Measurements from ENCODE around the gene VAC14. TPM values are rescaled to one million over a fixed set of nuclear protein-coding genes. Genes with fewer than 3 reads are reported as not detected.

VAC14 gene
- total and polyA plus RNA-seq, 5 experiments from 2014 or later, result 27.2 to 50.7 (median 41.4) TPM

GRCh38 chr16:70768203-70768580 lies 32.8 kb downstream of the VAC14 start:
- H3K27ac Mint-ChIP-seq, result peak overlapping the region in 4 of 10 donors; percentile 5 to 56 (median 23)
- H3K4me1 Mint-ChIP-seq, result peaks cover 0 to 6% (median 0%) of the 10 kb centered on the region in 4 donors
- POLR2A ChIA-PET, result no interaction called here

DNA sequence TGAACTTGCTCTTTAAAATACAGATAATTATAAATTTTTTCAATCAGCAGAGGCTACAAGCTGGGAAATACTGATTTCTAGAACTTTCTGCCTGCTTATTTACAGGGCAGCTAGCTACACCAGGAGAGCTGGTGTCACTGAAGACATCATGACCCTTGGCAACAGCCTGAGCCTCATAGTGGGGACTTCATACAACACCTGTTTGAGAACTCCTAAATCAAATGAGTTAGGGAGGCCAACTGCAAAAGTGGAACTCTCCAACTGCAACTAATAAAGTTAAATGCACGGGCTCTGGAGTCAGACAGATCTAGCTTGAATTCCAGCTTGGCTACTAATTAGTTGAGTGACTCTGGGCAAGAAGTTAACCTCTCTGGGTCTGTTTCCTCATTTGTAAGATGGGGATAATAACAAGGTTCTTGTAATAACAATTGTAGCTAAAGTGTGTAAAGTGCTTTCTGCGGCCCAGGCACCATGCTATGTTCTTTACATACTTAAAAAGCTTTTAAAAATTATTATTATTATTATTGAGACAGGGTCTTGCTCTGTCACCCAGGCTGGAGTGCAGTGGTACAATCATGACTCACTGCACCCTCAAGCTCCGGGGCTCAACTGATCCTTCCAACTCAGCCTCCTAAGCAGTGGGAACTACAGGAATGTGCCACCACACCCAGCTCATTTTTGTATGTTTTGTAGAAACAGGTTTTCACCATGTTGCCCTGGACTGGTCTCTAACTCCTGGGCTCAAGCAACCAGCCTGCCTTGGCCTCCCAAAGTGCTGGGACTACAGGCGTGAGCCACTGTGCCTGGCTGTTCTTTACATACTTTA lies 33.4 kb downstream of the VAC14 start:
- Mint-ChIP-seq H3K9me3 (no peaks in the 10 kb centered on the region), H3K36me3 (peaks cover 0 to 54% (median 8%) of the 10 kb centered on the region in 3 donors), H3K27me3 (no peaks in the 10 kb centered on the region), H3K4me3 (no peak overlapping the region), H3K4me1 (peaks cover 0 to 6% (median 0%) of the 10 kb centered on the region in 4 donors), H3K27ac (peak overlapping the region in 3 of 10 donors; percentile 5 to 56 (median 34))
- no peak for ATAC-seq
- POLR2A ChIA-PET, result interaction anchor here (1.3 kb wide), 1 partner anchor 10 kb away, joined by 3 read pairs; no protein-coding TSS in a partner anchor
- no peak for DNase-seq

More at GRCh38 chr16:70768203-70768580, 32.8 kb downstream of the VAC14 start:
- no peaks in the 10 kb centered on the region for H3K9me3 Mint-ChIP-seq
- H3K36me3 Mint-ChIP-seq, result peaks cover 0 to 58% (median 5%) of the 10 kb centered on the region in 3 donors
- DNase-seq, result no peak
- no peaks in the 10 kb centered on the region for H3K27me3 Mint-ChIP-seq
- H3K4me3 Mint-ChIP-seq, result no peak overlapping the region
- ATAC-seq, result no peak

- no peak overlapping the region for H3K4me3 Mint-ChIP-seq
- DNase-seq (no peak), ATAC-seq (no peak)
- peaks cover 0 to 57% (median 3%) of the 10 kb centered on the region in 3 donors for H3K36me3 Mint-ChIP-seq
- POLR2A ChIA-PET, result interaction anchor here (1.1 to 1.3 kb wide), 2 partner anchors 9 to 79 kb away, joined by 3 read pairs; no protein-coding TSS in a partner anchor
- H3K27me3 Mint-ChIP-seq, result no peaks in the 10 kb centered on the region
- H3K9me3 Mint-ChIP-seq, result no peaks in the 10 kb centered on the region
- H3K27ac Mint-ChIP-seq, result peak overlapping the region in 2 of 10 donors; percentile 33 to 52
- peaks cover 0 to 6% (median 0%) of the 10 kb centered on the region in 4 donors for H3K4me1 Mint-ChIP-seq
Measured at GRCh38 chr16:70766658-70767057, 34.3 kb downstream of the VAC14 start.

- DNase-seq (no peak), ATAC-seq (no peak)
- no peaks in the 10 kb centered on the region for H3K9me3 Mint-ChIP-seq
- H3K27ac Mint-ChIP-seq, result peak overlapping the region in 1 of 10 donors; percentile 52
- no peaks in the 10 kb centered on the region for H3K27me3 Mint-ChIP-seq
- no peak overlapping the region for H3K4me3 Mint-ChIP-seq
- peaks cover 0 to 6% (median 0%) of the 10 kb centered on the region in 4 donors for H3K4me1 Mint-ChIP-seq
- peaks cover 0 to 58% (median 3%) of the 10 kb centered on the region in 3 donors for H3K36me3 Mint-ChIP-seq
- POLR2A ChIA-PET, result interaction anchor here (1.1 kb wide), 1 partner anchor 78 kb away, joined by 3 read pairs; no protein-coding TSS in a partner anchor
Measured at GRCh38 chr16:70766176-70766575, 34.8 kb downstream of the VAC14 start.

DNA sequence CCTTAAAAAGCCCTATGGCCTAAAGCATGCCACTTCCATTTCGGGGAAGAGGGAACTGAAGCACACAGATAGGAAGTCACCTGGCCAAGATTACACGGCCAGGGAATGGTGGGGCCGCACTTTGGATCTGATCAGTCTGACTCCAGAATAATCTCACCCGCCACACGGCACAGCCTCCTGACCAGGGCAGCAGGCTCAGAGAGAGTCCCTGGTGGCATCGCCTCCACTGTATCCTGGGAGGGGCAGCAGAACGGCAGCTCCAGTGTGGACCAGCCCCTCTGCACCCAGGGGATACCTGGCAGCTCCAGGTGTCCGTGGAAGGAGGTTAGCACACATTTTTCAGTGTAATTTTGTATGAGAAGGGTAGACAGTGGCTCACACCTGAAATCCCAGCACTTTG lies 35.5 kb downstream of the VAC14 start:
- DNase-seq, result peak in 1 of 10 donors; percentile 41
- Mint-ChIP-seq H3K4me1 (peaks cover 0 to under 1% (median 0%) of the 10 kb centered on the region in 4 donors), H3K27ac (peak overlapping the region in 1 of 10 donors; percentile 79), H3K27me3 (no peaks in the 10 kb centered on the region), H3K9me3 (no peaks in the 10 kb centered on the region), H3K36me3 (peaks cover 0 to 61% (median 3%) of the 10 kb centered on the region in 3 donors), H3K4me3 (no peak overlapping the region)
- no peak for ATAC-seq
- POLR2A ChIA-PET, result interaction anchor here (1.1 to 1.4 kb wide), 2 partner anchors 28 to 78 kb away, joined by 3 read pairs; no protein-coding TSS in a partner anchor

- Mint-ChIP-seq H3K4me3 (no peak overlapping the region), H3K4me1 (no peaks in the 10 kb centered on the region), H3K36me3 (peaks cover 0 to 62% (median 5%) of the 10 kb centered on the region in 3 donors), H3K27me3 (no peaks in the 10 kb centered on the region), H3K27ac (peak overlapping the region in 1 of 10 donors; percentile 56), H3K9me3 (no peaks in the 10 kb centered on the region)
- ATAC-seq (no peak), DNase-seq (peak in 1 of 10 donors; percentile 40)
- POLR2A ChIA-PET, result interaction anchor here (1.4 kb wide), 1 partner anchor 27 kb away, joined by 3 read pairs; no protein-coding TSS in a partner anchor
Measured at GRCh38 chr16:70764632-70765031, 36.3 kb downstream of the VAC14 start.

- Mint-ChIP-seq H3K27me3 (no peaks in the 10 kb centered on the region), H3K36me3 (peaks cover 0 to 68% (median 10%) of the 10 kb centered on the region in 3 donors), H3K27ac (peak overlapping the region in 1 of 10 donors; percentile 67), H3K4me3 (no peak overlapping the region), H3K4me1 (peaks cover 0 to 2% (median under 1%) of the 10 kb centered on the region in 4 donors), H3K9me3 (no peaks in the 10 kb centered on the region)
- POLR2A ChIA-PET, result interaction anchor here (1.3 to 2.3 kb wide), 2 partner anchors 10 to 23 kb away, joined by 4 to 8 read pairs; no protein-coding TSS in a partner anchor
- ATAC-seq, result no peak
- no peak for DNase-seq
Measured at GRCh38 chr16:70760221-70760620, 40.7 kb downstream of the VAC14 start.

DNA sequence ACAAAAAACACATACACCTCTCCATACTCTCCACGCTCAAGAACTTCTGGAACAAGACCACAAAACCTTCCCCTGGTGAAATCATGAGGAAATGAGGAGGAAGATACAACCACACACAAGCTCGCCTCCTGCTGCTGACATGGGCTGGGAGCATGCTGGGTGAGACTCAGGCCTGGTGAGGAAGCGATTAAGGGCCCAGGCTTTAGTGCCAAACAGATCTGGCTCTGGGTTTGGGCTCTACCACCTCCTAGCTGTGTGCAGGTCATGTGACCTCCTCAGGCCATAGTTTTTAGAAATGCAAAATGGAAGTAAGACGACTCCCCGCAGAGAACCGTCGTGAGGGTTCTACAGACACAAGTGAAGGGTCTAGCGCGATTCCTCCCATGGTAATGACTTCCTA lies 41.3 kb downstream of the VAC14 start:
- no peaks in the 10 kb centered on the region for H3K9me3 Mint-ChIP-seq
- H3K27ac Mint-ChIP-seq, result peak overlapping the region in 1 of 10 donors; percentile 52
- H3K36me3 Mint-ChIP-seq, result peaks cover 0 to 67% (median 10%) of the 10 kb centered on the region in 3 donors
- no peak for ATAC-seq
- no peaks in the 10 kb centered on the region for H3K27me3 Mint-ChIP-seq
- DNase-seq, result no peak
- H3K4me3 Mint-ChIP-seq, result no peak overlapping the region
- peaks cover 0 to 3% (median under 1%) of the 10 kb centered on the region in 4 donors for H3K4me1 Mint-ChIP-seq
- POLR2A ChIA-PET, result interaction anchor here (1.3 to 2.3 kb wide), 2 partner anchors 10 to 23 kb away, joined by 4 to 8 read pairs; no protein-coding TSS in a partner anchor

- Mint-ChIP-seq H3K4me3 (no peak overlapping the region), H3K9me3 (no peaks in the 10 kb centered on the region), H3K4me1 (peaks cover 0 to 4% (median under 1%) of the 10 kb centered on the region in 4 donors), H3K36me3 (peaks cover 0 to 60% (median 10%) of the 10 kb centered on the region in 3 donors), H3K27ac (peak overlapping the region in 1 of 10 donors; percentile 60), H3K27me3 (no peaks in the 10 kb centered on the region)
- peak in 1 of 10 donors; percentile 30 for DNase-seq
- POLR2A ChIA-PET, result interaction anchor here (1.3 to 2.3 kb wide), 2 partner anchors 9 to 22 kb away, joined by 4 to 8 read pairs; no protein-coding TSS in a partner anchor
- no peak for ATAC-seq
Measured at GRCh38 chr16:70758786-70759185, 42.2 kb downstream of the VAC14 start.

- Mint-ChIP-seq H3K4me1 (peaks cover 0 to 6% (median 6%) of the 10 kb centered on the region in 4 donors), H3K9me3 (no peaks in the 10 kb centered on the region), H3K36me3 (peaks cover 0 to 60% (median 7%) of the 10 kb centered on the region in 3 donors), H3K4me3 (no peak overlapping the region), H3K27ac (peak overlapping the region in 3 of 10 donors; percentile 56 to 69 (median 57)), H3K27me3 (no peaks in the 10 kb centered on the region)
- DNase-seq (peak in 1 of 10 donors; percentile 21), ATAC-seq (no peak)
- POLR2A ChIA-PET, result interaction anchor here (0.8 kb wide), 1 partner anchor 10 kb away, joined by 3 read pairs; no protein-coding TSS in a partner anchor
Measured at GRCh38 chr16:70757183-70757582, 43.8 kb downstream of the VAC14 start.

GRCh38 chr16:70756071-70756470 lies 44.9 kb downstream of the VAC14 start:
- POLR2A ChIA-PET, result no interaction called here
- ATAC-seq (no peak), DNase-seq (peak in 1 of 10 donors; percentile 46)
- H3K27ac Mint-ChIP-seq, result peak overlapping the region in 3 of 10 donors; percentile 24 to 69 (median 54)
- no peak overlapping the region for H3K4me3 Mint-ChIP-seq
- H3K4me1 Mint-ChIP-seq, result peaks cover under 1 to 14% (median 7%) of the 10 kb centered on the region in 4 donors
- H3K9me3 Mint-ChIP-seq, result no peaks in the 10 kb centered on the region
- peaks cover 0 to 51% (median 7%) of the 10 kb centered on the region in 3 donors for H3K36me3 Mint-ChIP-seq
- H3K27me3 Mint-ChIP-seq, result no peaks in the 10 kb centered on the region

GRCh38 chr16:70754851-70755600 lies 45.9 kb downstream of the VAC14 start:
- H3K9me3 Mint-ChIP-seq, result no peaks in the 10 kb centered on the region
- DNase-seq (peak in 1 of 10 donors; percentile 56), ATAC-seq (no peak)
- peaks cover 2 to 22% (median 14%) of the 10 kb centered on the region in 4 donors for H3K4me1 Mint-ChIP-seq
- peaks cover 0 to 44% (median 7%) of the 10 kb centered on the region in 3 donors for H3K36me3 Mint-ChIP-seq
- no peaks in the 10 kb centered on the region for H3K27me3 Mint-ChIP-seq
- POLR2A ChIA-PET, result no interaction called here
- no peak overlapping the region for H3K4me3 Mint-ChIP-seq
- H3K27ac Mint-ChIP-seq, result peak overlapping the region in 4 of 10 donors; percentile 55 to 88 (median 74)

Measured in naive thymus-derived CD8-positive, alpha-beta T cell (primary cell).